ENCODE measurements around the gene SLC6A3.

SLC6A3 gene

DNA sequence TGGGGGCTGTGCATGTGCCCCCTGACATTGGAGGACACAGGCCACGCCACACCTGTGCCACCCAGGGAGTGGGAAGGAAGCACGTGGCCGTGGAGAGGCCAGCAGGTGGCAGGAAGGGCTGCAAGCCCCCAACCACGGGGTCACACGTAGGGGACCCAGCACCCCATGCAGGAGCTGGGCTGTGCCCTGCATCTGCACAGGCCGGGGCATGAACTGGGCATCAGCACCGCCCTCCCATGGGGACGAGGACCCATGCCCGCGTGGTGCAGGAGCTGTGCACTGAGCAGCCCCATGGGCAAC, 86.6 kb downstream of the SLC6A3 start:
- no peak for DNase-seq (ENCODE audit: low spot score)
- TF ChIP-seq CTCF (IDR thresholded peaks at IDR 0.05; ENCODE audit: borderline replicate concordance, control extremely low read depth, extremely low read depth, insufficient read depth, missing control alignments) = no peak
- in situ Hi-C loops (cut with MboI; ENCODE audit: low sequenced_read_pairs, unreplicated experiment) = no loop called here

GRCh38 chr5:1357946-1358725, 87.1 kb downstream of the SLC6A3 start:
- no peak for TF ChIP-seq CTCF (IDR thresholded peaks at IDR 0.05; ENCODE audit: borderline replicate concordance, control extremely low read depth, extremely low read depth, insufficient read depth, missing control alignments)
- in situ Hi-C loops (cut with MboI; ENCODE audit: low sequenced_read_pairs, unreplicated experiment) = no loop called here
- no peak for DNase-seq (ENCODE audit: low spot score)

DNA sequence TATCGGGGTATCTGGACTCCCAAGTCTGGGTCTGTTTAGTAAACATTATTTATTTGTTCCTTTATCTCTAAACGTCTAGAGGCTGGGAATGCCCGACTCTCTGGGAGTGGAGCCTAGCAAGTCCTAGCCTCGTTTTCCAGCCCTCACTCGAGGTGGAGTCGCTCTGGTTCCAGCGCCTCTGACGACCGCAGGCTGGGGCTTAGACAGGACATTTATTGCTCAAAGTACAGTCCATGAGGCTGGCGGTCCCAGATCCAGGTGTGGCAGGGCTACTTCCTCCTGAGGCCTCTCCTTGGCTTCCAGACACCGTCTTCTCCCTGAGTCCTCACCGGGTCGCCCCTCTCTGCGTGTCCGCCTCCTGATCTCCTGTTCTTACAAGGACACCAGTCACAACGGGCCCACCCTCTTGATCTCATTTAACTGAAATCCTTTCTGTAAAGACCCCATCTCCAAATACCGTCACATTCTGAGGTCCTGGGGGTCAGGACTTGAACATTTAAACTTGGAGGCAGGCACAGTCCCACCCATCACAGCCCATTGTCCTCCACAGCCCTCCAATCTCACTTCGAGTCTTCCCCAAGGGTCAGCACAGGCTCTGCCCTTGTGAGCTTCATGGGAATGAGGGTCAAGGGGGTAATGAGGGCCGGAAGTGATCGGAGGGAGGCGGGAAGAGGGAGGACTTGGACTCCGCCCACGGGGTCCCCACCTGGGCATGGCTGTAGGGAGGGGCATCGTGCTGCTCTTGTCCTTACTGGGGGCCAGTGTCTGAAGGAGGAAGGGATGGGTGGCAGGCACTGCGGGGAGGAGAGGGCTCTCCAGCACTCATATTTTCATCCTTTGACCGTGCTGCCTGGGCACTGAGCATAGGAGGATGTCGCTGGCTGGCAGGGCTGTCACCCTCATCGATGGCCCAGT, 88.1 kb downstream of the SLC6A3 start:
- no peak for TF ChIP-seq CTCF (IDR thresholded peaks at IDR 0.05; ENCODE audit: borderline replicate concordance, control extremely low read depth, extremely low read depth, insufficient read depth, missing control alignments)
- no peak for DNase-seq (ENCODE audit: low spot score)
- in situ Hi-C loops (cut with MboI; ENCODE audit: low sequenced_read_pairs, unreplicated experiment) = no loop called here

GRCh38 chr5:1354576-1354975, 90.7 kb downstream of the SLC6A3 start:
- DNase-seq (ENCODE audit: low spot score) = no peak
- no peak for TF ChIP-seq CTCF (IDR thresholded peaks at IDR 0.05; ENCODE audit: borderline replicate concordance, control extremely low read depth, extremely low read depth, insufficient read depth, missing control alignments)
- in situ Hi-C loops (cut with MboI; ENCODE audit: low sequenced_read_pairs, unreplicated experiment) = no loop called here

DNA sequence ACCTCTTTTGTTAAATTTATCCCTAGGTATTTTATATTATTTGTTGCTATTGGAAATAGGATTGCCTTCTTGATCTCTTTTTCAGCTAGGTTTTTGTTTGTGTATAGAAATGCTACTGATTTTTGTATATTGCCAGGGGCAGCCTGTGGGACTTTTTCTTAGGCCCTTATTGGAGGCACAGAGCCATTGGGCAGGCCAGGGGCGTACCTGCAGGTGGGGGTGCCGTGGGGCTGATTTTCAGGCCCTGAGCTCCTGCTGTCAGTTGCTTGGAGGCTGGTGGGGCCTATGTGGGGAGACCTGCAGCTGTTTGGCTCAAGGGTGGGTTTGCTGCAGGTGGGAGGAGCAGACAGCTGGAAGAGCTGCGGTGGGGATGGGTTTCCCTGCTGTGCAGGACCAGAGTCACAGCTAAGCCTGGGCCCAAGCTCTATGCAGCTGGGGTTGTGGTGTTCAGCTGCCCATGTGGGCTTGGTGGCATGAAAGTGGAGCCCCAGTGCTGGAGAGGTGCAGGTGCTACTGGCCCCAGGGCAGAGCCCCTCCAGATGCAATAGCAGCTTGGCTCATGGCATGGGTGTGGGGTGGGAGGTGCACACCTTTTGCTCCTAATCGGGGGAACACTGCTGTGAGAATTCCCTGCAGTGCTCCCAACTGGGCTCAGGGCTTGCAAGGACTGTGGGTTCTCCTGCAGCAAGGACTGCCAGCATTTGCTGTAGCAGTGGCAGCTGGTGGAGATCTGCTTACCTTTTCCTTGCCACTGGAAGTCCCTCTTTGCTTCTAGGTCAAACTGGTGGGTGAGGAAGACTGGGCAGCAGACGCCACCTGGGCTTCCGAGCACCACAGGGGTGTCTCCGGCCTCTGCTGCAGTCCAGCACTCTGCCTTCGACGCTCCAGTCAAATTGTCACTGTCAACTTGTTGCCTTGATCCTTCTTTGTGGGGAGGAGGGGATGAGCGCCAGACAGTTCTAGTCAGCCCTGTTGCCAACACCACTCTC, 92.7 kb downstream of the SLC6A3 start:
- in situ Hi-C loops (cut with MboI; ENCODE audit: low sequenced_read_pairs, unreplicated experiment) = no loop called here

More for the DNA sequence above, 92.7 kb downstream of the SLC6A3 start:
- no peak for DNase-seq (ENCODE audit: low spot score)
- no peak for TF ChIP-seq CTCF (IDR thresholded peaks at IDR 0.05; ENCODE audit: borderline replicate concordance, control extremely low read depth, extremely low read depth, insufficient read depth, missing control alignments)
